ENCODE results near the gene DYRK1A.

The DYRK1A gene

GRCh38 chr21:37429356-37429755, 62.8 kb downstream of the DYRK1A start:
- no peak for DNase-seq (ENCODE audit: low spot score)
- TF ChIP-seq, protein P1, sequence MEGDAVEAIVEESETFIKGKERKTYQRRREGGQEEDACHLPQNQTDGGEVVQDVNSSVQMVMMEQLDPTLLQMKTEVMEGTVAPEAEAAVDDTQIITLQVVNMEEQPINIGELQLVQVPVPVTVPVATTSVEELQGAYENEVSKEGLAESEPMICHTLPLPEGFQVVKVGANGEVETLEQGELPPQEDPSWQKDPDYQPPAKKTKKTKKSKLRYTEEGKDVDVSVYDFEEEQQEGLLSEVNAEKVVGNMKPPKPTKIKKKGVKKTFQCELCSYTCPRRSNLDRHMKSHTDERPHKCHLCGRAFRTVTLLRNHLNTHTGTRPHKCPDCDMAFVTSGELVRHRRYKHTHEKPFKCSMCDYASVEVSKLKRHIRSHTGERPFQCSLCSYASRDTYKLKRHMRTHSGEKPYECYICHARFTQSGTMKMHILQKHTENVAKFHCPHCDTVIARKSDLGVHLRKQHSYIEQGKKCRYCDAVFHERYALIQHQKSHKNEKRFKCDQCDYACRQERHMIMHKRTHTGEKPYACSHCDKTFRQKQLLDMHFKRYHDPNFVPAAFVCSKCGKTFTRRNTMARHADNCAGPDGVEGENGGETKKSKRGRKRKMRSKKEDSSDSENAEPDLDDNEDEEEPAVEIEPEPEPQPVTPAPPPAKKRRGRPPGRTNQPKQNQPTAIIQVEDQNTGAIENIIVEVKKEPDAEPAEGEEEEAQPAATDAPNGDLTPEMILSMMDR (IDR thresholded peaks at IDR 0.05; ENCODE audit: extremely low read depth, missing control alignments) = no peak

DNA sequence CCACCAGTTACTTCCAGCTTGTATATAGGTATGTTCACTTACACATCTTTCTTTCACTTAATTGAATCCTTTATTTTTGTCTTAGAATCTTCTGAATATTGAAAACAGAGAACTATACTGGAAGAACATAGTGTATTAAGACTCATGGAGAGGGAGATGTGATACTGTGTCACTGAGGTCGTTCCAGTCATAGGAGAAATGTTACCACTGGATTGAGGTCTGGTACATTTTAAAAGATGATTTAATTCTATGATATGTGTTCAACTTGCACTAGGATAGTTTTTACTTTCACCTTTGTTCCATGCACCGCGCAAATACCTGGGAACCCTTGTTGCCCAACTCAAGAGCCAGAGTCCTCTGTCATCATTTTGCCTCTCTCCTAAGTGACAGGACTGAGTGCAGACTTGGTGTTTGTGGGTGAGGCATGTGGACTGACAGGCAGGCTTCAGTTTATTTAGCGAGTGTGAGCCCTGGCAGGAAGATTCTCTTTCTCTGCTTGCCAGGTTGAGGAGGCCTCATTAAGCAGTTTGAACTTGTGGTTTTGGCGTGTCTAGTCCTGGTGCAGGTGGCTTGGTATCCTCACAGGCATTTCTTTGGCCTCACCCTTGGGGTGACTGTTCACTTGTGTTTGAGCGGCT, 63.7 kb downstream of the DYRK1A start:
- TF ChIP-seq, protein P1 (IDR thresholded peaks at IDR 0.05; ENCODE audit: extremely low read depth, missing control alignments) = no peak
- no peak for DNase-seq (ENCODE audit: low spot score)

- DNase-seq (ENCODE audit: low spot score) = no peak
- TF ChIP-seq, protein P1 (IDR thresholded peaks at IDR 0.05; ENCODE audit: extremely low read depth, missing control alignments) = no peak
Observed at GRCh38 chr21:37431243-37431642, 64.7 kb downstream of the DYRK1A start.

GRCh38 chr21:37432710-37433455, 66.3 kb downstream of the DYRK1A start:
- TF ChIP-seq, protein P1 (IDR thresholded peaks at IDR 0.05; ENCODE audit: extremely low read depth, missing control alignments) = no peak
- no peak for DNase-seq (ENCODE audit: low spot score)

DNA sequence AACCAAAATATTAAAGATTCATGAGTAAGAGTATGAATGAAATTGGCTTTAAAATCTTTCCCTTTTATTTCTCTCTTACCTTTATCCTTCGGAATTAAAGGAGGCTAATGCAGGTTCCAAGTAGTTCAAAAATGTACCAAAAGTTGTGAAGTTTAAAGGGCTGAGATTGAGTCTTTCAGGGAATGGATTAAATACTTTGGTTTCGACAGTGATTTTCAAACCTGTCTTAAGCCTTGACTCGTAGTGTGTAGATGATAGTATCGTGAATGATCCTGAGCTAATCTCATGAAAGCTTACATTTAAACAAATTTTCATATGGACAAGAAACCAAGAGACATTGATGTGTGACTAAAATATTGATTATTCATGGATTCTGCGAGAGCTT, 66.9 kb downstream of the DYRK1A start:
- TF ChIP-seq, protein P1 (IDR thresholded peaks at IDR 0.05; ENCODE audit: extremely low read depth, missing control alignments) = no peak
- no peak for DNase-seq (ENCODE audit: low spot score)

GRCh38 chr21:37435120-37435519, 68.5 kb downstream of the DYRK1A start:
- TF ChIP-seq, protein P1 (IDR thresholded peaks at IDR 0.05; ENCODE audit: extremely low read depth, missing control alignments) = no peak
- no peak for DNase-seq (ENCODE audit: low spot score)

- DNase-seq (ENCODE audit: low spot score) = no peak
- TF ChIP-seq, protein P1 (IDR thresholded peaks at IDR 0.05; ENCODE audit: extremely low read depth, missing control alignments) = no peak
Observed at GRCh38 chr21:37435711-37436110, 69.1 kb downstream of the DYRK1A start.

Measured in GM20000 (cell line).